Urinary bladder (tissue), 2 donors: ENCODE measurements around the gene TARP. TPM values are rescaled to one million over a fixed set of nuclear protein-coding genes. Genes with fewer than 3 reads are reported as not detected.

Experiments
- polyA plus RNA-seq: library from polyadenylated mRNA; stranded (reverse); fragments of 200-250 nt; gene quantifications from one replicate; pipeline ENCODE4 v1.2.3, GENCODE V29; 2013
- small RNA-seq: library from RNA; depleted of rRNA; stranded (forward); fragments of <200 nt; gene quantifications from one replicate; pipeline ENCODE3, GENCODE V24; 2014
- total RNA-seq: library from RNA; depleted of rRNA; stranded (reverse); fragments of >200 nt; gene quantifications from one replicate; pipeline ENCODE4 v1.2.3, GENCODE V29; 2014
- donor health status: healthy.

The TARP gene

Small RNAs within 50 kb of the gene (small RNA-seq; reads per million reads assigned to genes)
- gene TRGJ1 (not detected), gene TRGJ2 (not detected), gene TRGJP (not detected), gene TRGJP1 (not detected), gene TRGJP2 (not detected), gene TRGVA (not detected)

Other genes starting within 250 kb of the TARP start
- gene STARD3NL, start 95.4 kb downstream of the TARP start, total RNA-seq = 56.5 TPM
- gene STARD3NL, start 95.4 kb downstream of the TARP start, polyA plus RNA-seq = 40.6 TPM